Putamen (tissue), 1 donor: Measurements from ENCODE around the gene CCDC158.
"Not testable (repeated sequence)": the region's sequence is repeated elsewhere in the genome, so short reads cannot be mapped to it uniquely, and the experiment has no call there.

Source experiments
- DNase-seq: peaks from one replicate; pipeline ENCODE4 v3.0.0-alpha.2; 2016; ENCODE audit warnings: low spot score

CCDC158 gene

GRCh38 chr4:76311896-76312331, 109.0 kb downstream of the CCDC158 start:
- DNase-seq, result no peak

- no peak for DNase-seq
Observed at GRCh38 chr4:76310683-76311082, 110.3 kb downstream of the CCDC158 start.

- DNase-seq, result no peak
Observed at GRCh38 chr4:76309939-76310550, 110.9 kb downstream of the CCDC158 start.

- no peak for DNase-seq
Observed at GRCh38 chr4:76308548-76308947, 112.4 kb downstream of the CCDC158 start.

GRCh38 chr4:76307660-76308014, 113.3 kb downstream of the CCDC158 start:
- DNase-seq, result no peak

GRCh38 chr4:76306882-76307659, 113.9 kb downstream of the CCDC158 start:
- no peak for DNase-seq

- peak; percentile 14 for DNase-seq
Observed at GRCh38 chr4:76305971-76306881, 114.7 kb downstream of the CCDC158 start, which contains the start of gene STBD1. STBD1 (plus strand) TSS chr4:76306733; CDS start chr4:76306770, 37 bp downstream.

GRCh38 chr4:76305033-76305687, 115.8 kb downstream of the CCDC158 start:
- DNase-seq, result no peak

GRCh38 chr4:76302826-76303438, 118.0 kb downstream of the CCDC158 start:
- DNase-seq, result no peak

GRCh38 chr4:76301775-76302162, 119.2 kb downstream of the CCDC158 start:
- DNase-seq, result no peak

GRCh38 chr4:76301068-76301774, 119.7 kb downstream of the CCDC158 start:
- no peak for DNase-seq

- no peak for DNase-seq
Observed at GRCh38 chr4:76300012-76300411, 120.9 kb downstream of the CCDC158 start.

- DNase-seq, result no peak
Observed at GRCh38 chr4:76298227-76298626, 122.7 kb downstream of the CCDC158 start.

- DNase-seq, result no peak
Observed at GRCh38 chr4:76296286-76296820, 124.6 kb downstream of the CCDC158 start.

- DNase-seq, result no peak
Observed at GRCh38 chr4:76293772-76294171, 127.2 kb downstream of the CCDC158 start.

- no peak for DNase-seq
Observed at GRCh38 chr4:76292730-76293129, 128.2 kb downstream of the CCDC158 start.

GRCh38 chr4:76287811-76288210, 133.1 kb downstream of the CCDC158 start:
- DNase-seq, result not testable (repeated sequence)

GRCh38 chr4:76283900-76284299, 137.0 kb downstream of the CCDC158 start:
- DNase-seq, result no peak

GRCh38 chr4:76282941-76283689, 137.8 kb downstream of the CCDC158 start:
- no peak for DNase-seq

GRCh38 chr4:76281594-76281993, 139.3 kb downstream of the CCDC158 start:
- not testable (repeated sequence) for DNase-seq
